ENCODE results near the gene AP1G1.

DNA sequence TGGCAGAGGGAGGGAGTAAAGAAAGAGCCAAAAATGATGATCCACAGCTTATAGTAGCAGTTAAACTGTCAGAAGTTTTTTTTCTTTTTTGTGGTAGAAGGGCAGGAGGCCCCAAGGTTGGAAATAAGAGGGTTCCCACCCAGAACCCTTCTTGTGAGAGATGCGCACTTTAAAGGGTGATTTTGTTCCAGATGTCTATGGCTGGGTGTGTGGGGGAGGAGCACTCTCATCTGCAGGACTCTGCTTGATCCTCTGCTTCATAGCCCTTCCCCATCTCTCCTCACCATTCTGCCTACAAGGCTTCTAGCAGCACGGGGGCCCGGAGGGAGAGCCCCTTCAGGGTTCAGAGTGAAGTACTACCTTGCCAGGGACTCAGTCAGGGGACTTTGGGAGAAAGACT lies 43.5 kb upstream of the AP1G1 start:
- no peak for TF ChIP-seq POLR2AphosphoS5 (IDR thresholded peaks at IDR 0.05; ENCODE audit: low read depth, low read length)
- TF ChIP-seq, protein P1, sequence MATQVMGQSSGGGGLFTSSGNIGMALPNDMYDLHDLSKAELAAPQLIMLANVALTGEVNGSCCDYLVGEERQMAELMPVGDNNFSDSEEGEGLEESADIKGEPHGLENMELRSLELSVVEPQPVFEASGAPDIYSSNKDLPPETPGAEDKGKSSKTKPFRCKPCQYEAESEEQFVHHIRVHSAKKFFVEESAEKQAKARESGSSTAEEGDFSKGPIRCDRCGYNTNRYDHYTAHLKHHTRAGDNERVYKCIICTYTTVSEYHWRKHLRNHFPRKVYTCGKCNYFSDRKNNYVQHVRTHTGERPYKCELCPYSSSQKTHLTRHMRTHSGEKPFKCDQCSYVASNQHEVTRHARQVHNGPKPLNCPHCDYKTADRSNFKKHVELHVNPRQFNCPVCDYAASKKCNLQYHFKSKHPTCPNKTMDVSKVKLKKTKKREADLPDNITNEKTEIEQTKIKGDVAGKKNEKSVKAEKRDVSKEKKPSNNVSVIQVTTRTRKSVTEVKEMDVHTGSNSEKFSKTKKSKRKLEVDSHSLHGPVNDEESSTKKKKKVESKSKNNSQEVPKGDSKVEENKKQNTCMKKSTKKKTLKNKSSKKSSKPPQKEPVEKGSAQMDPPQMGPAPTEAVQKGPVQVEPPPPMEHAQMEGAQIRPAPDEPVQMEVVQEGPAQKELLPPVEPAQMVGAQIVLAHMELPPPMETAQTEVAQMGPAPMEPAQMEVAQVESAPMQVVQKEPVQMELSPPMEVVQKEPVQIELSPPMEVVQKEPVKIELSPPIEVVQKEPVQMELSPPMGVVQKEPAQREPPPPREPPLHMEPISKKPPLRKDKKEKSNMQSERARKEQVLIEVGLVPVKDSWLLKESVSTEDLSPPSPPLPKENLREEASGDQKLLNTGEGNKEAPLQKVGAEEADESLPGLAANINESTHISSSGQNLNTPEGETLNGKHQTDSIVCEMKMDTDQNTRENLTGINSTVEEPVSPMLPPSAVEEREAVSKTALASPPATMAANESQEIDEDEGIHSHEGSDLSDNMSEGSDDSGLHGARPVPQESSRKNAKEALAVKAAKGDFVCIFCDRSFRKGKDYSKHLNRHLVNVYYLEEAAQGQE (IDR thresholded peaks at IDR 0.05; ENCODE audit: insufficient read depth in 1 of 2, low read depth in 2 of 2, low read length in 1 of 2), result no peak
- TF ChIP-seq, protein P2, sequence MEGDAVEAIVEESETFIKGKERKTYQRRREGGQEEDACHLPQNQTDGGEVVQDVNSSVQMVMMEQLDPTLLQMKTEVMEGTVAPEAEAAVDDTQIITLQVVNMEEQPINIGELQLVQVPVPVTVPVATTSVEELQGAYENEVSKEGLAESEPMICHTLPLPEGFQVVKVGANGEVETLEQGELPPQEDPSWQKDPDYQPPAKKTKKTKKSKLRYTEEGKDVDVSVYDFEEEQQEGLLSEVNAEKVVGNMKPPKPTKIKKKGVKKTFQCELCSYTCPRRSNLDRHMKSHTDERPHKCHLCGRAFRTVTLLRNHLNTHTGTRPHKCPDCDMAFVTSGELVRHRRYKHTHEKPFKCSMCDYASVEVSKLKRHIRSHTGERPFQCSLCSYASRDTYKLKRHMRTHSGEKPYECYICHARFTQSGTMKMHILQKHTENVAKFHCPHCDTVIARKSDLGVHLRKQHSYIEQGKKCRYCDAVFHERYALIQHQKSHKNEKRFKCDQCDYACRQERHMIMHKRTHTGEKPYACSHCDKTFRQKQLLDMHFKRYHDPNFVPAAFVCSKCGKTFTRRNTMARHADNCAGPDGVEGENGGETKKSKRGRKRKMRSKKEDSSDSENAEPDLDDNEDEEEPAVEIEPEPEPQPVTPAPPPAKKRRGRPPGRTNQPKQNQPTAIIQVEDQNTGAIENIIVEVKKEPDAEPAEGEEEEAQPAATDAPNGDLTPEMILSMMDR (IDR thresholded peaks at IDR 0.05), result no peak
- TF ChIP-seq SIN3A (IDR thresholded peaks at IDR 0.05; ENCODE audit: borderline replicate concordance, insufficient read depth, low read depth, low read length), result no peak
- no peak for TF ChIP-seq TCF7L2 (IDR thresholded peaks at IDR 0.05; ENCODE audit: low read depth, low read length)
